NCI-H748 treated with DMSO at 0.1 percent for 48 hours (cell line): ENCODE measurements around the gene PTPRH.
"Not testable (repeated sequence)": the region's sequence is repeated elsewhere in the genome, so short reads cannot be mapped to it uniquely, and the experiment has no call there.

ENCODE experiments used
- DNase-seq: peaks from one replicate; lab custom pipeline; 2025; lab: John Stamatoyannopoulos, UW

Gene PTPRH

DNA sequence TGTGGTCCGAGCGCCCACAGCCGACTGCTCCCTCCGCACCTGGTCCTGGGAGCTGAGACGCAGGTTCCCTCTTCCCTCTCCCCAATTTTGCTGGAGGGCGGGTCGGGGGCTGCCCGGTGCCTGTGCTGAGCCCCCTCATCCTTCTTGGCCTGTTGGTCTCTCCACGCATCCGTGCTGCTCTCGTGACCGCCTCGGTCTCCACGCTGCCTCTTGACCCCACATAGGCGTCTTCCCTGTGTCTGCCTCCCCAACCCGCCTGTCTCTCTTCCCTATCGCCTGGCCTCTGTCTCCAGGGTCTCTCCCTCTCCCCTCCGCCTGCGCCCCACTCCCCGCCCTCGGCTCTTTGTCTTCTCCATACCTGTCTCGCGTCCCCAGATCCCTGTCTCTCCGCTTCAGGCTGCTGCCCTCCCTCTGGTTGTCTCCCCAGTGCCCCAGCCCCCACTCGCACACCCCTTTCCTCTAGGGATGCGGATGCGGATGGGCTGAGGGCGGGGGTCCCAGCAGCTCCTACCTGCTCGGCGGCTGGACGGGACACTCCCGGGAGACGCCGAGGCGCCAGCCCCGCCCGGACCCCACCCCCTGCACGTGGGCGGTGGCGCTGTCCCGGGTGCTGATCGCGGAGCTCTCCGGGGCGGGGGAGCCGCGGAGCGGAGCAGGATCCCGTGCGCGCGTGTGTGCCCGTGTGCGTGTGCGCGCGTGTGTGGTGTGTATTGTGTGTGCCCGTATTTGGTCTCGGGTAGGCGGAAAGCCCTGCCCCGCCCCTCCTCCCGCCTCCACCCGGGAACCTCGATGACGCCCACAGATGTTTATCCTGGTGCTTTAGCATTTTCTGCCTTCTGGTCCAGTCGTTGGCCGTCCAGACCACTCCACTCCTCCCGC, 29.5 kb downstream of the PTPRH start, which contains the start of gene SYT5:
Gene SYT5, minus strand, starts transcription at position 684 of the 879 bp plus-strand sequence. CDS start 1,248 bp downstream, outside the sequence.
- peak; percentile 38 for DNase-seq

DNA sequence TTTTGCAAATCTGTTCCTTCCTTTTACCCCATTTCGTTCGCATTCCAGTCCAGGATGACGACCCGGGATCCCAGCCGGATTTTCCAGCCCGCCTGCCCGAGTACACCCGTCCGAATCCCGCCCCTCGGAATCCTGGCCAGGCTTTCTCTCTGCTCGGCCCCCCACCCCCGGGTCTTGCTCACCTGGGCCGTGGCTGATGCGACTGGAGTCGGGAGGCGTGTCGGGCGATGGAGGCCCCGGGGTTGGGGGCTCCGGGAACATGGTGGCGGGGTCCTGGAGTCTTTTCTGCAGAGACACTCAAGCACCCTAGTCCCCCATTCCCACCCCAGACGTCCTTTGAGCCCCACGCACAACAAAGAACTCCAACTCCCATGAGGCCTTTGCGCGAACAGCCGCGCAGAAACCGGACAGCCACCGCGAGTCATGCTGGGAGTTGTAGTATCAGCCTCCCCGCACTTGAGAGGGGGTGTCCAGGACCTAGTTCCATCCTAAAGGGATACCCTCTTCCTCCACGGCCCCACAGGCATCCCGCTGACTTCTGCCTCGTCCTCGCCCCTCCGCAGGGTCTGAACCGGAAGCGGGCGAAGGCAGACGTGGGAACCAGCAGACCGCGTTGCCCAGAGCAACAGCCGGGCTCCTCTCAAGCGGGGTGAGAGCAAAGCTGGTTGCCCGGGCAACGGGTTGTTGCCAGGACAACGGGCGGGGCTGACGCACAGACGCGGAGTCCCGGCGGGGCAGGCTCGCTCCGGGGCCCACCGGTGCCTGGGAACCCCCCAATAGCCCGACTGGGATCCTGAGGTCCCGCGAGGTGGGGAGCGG, 30.3 kb downstream of the PTPRH start:
- DNase-seq = peak; percentile 91

DNA sequence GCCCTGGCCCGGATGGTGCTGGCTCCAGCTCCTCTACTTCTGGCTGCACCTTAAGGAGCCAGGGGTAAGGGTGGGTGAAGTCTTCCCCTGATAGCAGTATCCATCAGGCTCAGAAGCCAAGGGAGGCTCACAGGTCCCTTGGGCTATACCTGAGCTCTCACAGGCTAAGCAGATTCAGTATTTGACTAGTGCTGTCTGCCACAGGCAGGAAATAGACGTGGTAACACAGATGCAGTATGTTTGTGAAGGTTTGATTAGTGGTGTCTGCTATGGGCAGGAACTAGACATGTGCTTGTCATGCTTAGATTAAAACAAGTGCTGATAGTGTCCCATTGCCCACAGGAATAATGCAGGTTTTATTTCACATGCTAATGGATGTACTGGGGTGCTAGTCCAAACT, 33.2 kb downstream of the PTPRH start:
- DNase-seq = no peak

GRCh38 chr19:55175117-55175867, 34.0 kb downstream of the PTPRH start:
- no peak for DNase-seq

GRCh38 chr19:55174425-55175116, 34.7 kb downstream of the PTPRH start:
- no peak for DNase-seq

DNA sequence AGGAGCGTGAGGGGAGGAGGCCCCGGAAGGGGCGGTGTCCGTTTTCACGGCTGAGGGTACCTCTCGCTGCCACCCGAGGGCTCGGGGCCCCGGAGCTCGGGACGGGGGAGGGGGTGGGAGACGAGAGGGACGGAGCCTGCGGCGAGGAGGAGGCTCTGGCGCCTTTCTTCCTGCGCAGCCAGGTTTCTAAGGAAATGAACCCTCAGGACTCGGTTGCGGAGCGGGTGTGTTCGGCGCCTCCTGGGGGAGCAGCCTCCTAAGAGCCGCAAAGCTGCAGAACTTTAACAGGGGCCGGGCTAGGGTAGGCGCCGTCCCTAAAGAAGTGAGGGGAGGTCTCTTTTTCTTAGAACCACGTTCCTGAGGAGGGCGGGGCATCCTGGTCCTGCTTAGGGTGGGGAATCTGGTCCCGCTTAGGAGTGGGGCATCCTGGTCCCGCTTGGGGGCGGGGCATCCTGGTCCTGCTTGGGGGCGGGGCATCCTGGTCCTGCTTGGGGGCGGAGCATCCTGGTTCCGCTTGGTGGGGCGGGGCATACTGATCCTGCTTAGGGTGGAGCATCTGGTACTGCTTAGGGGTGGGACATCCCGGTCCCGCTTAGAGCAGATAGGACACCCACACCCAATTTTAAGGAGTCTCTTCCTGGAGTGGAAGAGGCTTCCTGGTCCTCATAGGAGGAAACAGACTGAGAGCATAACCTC, 35.4 kb downstream of the PTPRH start:
- DNase-seq = peak; percentile 72

- DNase-seq = no peak
These were observed 36.1 kb downstream of the PTPRH start for GRCh38 chr19:55173186-55173713.

DNA sequence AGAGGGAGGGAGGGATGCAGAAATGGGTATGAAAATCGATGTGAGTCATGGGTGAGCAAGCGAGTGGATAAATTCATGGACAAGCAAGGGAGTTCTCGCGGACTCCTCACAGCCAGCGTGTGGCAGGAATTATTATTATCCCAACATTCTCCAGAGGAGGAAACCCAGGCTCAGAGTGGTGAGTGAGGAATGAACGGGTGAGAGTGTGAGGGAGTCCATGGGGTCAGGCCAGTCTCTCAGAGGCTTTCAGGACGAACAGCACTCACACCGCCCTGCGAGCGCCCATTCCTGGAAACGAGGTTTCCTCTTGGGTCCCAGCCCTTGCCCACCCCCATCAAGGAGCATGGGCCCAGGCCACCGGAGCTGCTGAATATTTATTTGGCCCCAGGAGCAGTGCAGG, 36.6 kb downstream of the PTPRH start:
- no peak for DNase-seq

- not testable (repeated sequence) for DNase-seq
These were observed 37.0 kb downstream of the PTPRH start for GRCh38 chr19:55172318-55172717.

GRCh38 chr19:55171440-55171839, 37.9 kb downstream of the PTPRH start:
- no peak for DNase-seq

DNA sequence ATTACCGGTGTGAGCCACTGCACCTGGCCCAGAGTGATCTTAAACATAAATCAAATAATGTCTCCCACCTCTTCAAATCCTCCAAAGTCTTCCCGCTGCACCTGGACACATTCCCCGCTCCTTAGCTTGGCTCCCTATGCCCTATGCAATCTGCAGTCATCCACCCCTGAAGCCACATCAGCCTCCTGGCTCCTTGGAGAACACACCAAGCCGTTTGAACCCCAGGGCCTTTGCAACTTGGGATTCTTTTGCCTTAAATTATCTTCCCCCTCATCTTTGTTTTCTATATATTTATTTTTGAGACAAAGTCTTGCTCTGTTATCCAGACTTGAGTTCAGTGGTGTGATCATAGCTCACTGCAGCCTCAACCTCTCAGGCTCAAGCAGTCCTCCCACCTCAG, 40.2 kb downstream of the PTPRH start:
- no peak for DNase-seq

GRCh38 chr19:55166530-55167268, 42.6 kb downstream of the PTPRH start, which contains the start of gene DNAAF3:
Gene DNAAF3 (minus strand): TSS chr19:55166613. CDS start chr19:55166413, 200 bp downstream.
- DNase-seq = peak; percentile 99

GRCh38 chr19:55165952-55166529, 43.3 kb downstream of the PTPRH start:
- DNase-seq = peak; percentile 83

DNA sequence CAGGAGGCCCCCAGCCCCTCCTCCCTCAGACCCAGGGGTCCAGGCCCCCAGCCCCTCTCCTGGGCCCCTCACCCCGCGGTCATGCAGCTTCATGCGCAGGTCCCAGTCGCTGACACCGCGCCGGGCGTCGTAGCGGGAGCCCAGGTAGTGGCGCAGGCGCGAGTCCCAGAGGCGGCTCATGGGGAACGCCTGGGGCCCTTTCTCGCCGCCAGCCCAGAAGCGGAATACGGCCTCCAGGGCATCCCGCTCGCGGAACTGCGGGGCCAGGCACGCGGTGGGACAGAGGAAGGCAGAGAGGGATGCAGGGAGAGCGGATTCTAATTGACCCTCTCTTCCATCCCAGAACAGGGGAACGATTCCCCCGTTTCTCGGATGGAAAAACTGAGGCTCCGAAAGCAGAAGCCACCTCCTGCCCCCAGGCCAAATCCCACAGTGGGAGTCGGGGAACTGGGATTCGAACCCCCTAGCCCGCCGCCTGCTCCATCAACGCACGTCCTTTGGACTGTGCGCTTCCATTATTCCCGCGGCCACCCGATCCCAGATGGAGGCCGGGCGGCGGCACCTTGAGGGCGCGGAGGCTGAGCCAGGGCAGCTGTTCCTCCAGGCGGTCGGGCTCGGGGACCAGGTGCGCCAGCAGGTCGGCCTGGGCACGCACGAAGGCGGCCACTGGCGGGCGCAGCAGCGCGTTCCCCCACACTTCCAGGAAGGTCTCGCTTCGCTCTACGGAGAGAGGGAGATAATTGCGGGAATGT, 47.6 kb downstream of the PTPRH start:
- no peak for DNase-seq

DNA sequence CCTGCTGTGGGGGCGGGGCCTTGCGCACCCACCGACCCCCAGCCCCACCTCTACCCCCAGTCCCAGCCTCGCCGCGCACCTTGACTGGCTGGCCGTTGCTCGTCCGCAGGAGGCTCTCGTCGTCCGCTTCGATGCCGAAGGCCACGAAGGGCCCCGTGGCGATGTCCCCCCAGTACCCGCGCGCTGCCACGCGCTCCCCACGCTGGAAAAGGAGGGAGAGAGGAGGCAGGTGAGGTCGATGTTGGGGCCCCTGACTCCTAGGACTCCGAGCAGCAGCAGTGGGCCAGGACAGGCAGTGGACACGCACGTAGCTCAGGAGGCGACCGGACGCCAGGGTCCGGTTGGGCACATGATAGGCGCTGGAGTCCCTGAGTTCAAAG, 48.3 kb downstream of the PTPRH start:
- DNase-seq = no peak

DNA sequence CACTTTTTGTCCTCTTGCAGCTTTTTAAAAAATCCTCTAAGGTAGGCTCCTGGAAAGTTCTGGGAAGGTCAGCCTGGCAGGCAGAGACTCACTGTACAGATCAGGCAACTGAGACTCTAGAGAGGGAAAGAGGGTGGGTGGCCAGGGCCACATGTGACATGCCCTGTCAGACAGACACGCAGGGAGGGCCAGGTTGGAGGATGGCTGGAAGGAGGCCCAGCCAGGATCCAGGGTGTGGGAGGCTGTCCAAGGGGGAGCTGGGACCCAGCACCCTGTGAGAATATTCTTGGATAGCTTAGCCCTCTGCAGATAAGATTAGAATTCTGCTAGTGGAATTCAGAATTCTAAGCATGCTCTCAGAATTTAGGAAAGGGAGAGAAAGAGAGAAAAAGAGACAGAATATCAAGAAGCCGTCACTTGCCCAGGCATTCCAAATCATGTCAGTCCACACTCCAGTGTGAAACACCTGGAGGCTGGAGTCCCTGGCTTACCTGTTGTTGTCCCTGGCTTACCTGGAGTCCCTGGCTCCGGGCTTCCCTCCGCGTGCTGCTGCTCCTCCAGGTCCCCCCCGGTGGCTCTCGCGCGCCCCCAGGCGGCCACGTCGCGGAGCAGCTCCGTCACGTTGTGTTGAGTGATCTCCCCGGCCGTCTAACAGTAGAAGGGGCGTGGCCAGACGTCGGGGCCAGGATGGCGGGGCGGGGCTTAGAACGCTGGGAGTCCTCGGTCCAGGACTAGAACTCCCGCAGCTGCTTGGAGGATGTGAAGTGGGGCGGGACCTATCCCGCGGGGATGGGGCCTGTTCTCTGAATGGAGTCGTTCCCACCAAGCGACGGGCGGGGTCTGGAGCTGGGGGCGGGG, 48.9 kb downstream of the PTPRH start:
- DNase-seq = peak; percentile 96

DNA sequence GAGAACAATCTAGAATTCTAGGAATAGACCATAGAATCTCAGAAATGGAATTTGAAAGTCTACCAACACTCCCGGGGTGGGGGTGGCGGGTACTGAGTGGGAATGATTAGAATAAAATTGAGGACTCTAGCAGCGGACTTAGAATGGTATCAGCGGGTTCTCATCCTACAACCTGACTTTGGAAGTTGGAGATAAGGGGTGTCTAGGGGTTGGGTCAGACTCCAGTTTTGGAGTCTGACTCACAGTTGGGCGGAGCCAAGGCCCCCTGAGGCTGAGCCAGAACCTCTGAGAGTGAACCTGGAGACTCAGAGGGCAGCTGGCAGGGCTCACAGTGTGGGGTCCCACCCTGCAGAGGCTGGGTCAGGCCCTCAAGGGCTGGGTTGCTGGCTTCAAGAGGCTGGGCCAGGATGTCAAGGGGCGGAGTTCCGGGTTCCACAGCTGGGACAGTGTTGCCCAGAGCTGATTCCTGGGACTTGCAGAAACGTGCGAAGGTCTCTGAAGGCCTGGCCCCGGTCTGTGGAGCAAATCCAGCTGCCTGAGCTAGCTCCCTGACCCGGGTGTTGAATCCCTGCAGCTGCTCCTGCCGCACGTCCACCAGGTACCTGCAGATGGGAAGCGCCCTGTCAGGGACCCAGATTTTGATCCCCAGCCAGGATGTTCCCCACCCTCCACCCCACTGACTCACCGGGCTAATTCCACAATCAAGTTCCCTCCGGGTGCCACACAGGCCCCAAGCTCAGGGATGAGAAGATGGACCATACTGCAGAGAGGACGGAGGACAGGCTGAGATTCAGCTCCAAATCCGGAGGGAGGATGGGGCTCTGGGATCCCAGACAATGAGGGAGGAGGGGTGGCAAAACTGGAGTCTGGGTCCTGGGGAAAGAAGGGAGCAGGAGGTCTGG, 50.2 kb downstream of the PTPRH start:
- DNase-seq = no peak
